ENCODE data around the gene COL23A1.

COL23A1 gene

GRCh38 chr5:178439493-178440180 lies 150.6 kb downstream of the COL23A1 start:
- Histone ChIP-seq H3K27ac (ENCODE audit: insufficient read depth, low read depth, low read length, poor library complexity, severe bottlenecking) (no peak overlapping the region), H3K4me3 (ENCODE audit: insufficient read depth, low read depth, low read length) (no peak overlapping the region), H3K9me3 (ENCODE audit: control insufficient read depth, low read length) (no peaks in the 10 kb centered on the region), H3K27me3 (ENCODE audit: control insufficient read depth, insufficient read depth, low read length, poor library complexity, severe bottlenecking) (no peaks in the 10 kb centered on the region), H3K36me3 (ENCODE audit: control insufficient read depth, insufficient read depth, low read length) (no peaks in the 10 kb centered on the region), H3K4me1 (ENCODE audit: control insufficient read depth, insufficient read depth, low read length) (peaks cover 5% of the 10 kb centered on the region)
- WGBS, 2 experiments: 92 to 94% methylated on average over 15 to 16 of the region's 16 CpGs

- no peaks in the 10 kb centered on the region for H3K27me3 ChIP-seq (ENCODE audit: control insufficient read depth, insufficient read depth, low read length, poor library complexity, severe bottlenecking)
- H3K4me1 ChIP-seq (ENCODE audit: control insufficient read depth, insufficient read depth, low read length): peaks cover 5% of the 10 kb centered on the region
- no peaks in the 10 kb centered on the region for H3K9me3 ChIP-seq (ENCODE audit: control insufficient read depth, low read length)
- WGBS, 2 experiments: 94 to 95% methylated on average over 6 of the region's 6 CpGs
- H3K27ac ChIP-seq (ENCODE audit: insufficient read depth, low read depth, low read length, poor library complexity, severe bottlenecking): no peak overlapping the region
- H3K36me3 ChIP-seq (ENCODE audit: control insufficient read depth, insufficient read depth, low read length): no peaks in the 10 kb centered on the region
- H3K4me3 ChIP-seq (ENCODE audit: insufficient read depth, low read depth, low read length): no peak overlapping the region
Observed at GRCh38 chr5:178438796-178439195, 151.4 kb downstream of the COL23A1 start.

GRCh38 chr5:178437386-178438075 lies 152.7 kb downstream of the COL23A1 start:
- no peak overlapping the region for H3K4me3 ChIP-seq (ENCODE audit: insufficient read depth, low read depth, low read length)
- H3K36me3 ChIP-seq (ENCODE audit: control insufficient read depth, insufficient read depth, low read length): no peaks in the 10 kb centered on the region
- no peaks in the 10 kb centered on the region for H3K27me3 ChIP-seq (ENCODE audit: control insufficient read depth, insufficient read depth, low read length, poor library complexity, severe bottlenecking)
- peaks cover 5% of the 10 kb centered on the region for H3K4me1 ChIP-seq (ENCODE audit: control insufficient read depth, insufficient read depth, low read length)
- no peak overlapping the region for H3K27ac ChIP-seq (ENCODE audit: insufficient read depth, low read depth, low read length, poor library complexity, severe bottlenecking)
- no peaks in the 10 kb centered on the region for H3K9me3 ChIP-seq (ENCODE audit: control insufficient read depth, low read length)
- WGBS, 2 experiments: 93 to 94% methylated on average over 8 of the region's 8 CpGs

GRCh38 chr5:178436326-178436940 lies 153.8 kb downstream of the COL23A1 start:
- H3K27me3 ChIP-seq (ENCODE audit: control insufficient read depth, insufficient read depth, low read length, poor library complexity, severe bottlenecking): no peaks in the 10 kb centered on the region
- H3K36me3 ChIP-seq (ENCODE audit: control insufficient read depth, insufficient read depth, low read length): no peaks in the 10 kb centered on the region
- H3K27ac ChIP-seq (ENCODE audit: insufficient read depth, low read depth, low read length, poor library complexity, severe bottlenecking): no peak overlapping the region
- H3K9me3 ChIP-seq (ENCODE audit: control insufficient read depth, low read length): no peaks in the 10 kb centered on the region
- H3K4me3 ChIP-seq (ENCODE audit: insufficient read depth, low read depth, low read length): no peak overlapping the region
- WGBS, 2 experiments: 93 to 94% methylated on average over 13 of the region's 13 CpGs
- peaks cover 5% of the 10 kb centered on the region for H3K4me1 ChIP-seq (ENCODE audit: control insufficient read depth, insufficient read depth, low read length)

- Histone ChIP-seq H3K27me3 (ENCODE audit: control insufficient read depth, insufficient read depth, low read length, poor library complexity, severe bottlenecking) (no peaks in the 10 kb centered on the region), H3K4me1 (ENCODE audit: control insufficient read depth, insufficient read depth, low read length) (peaks cover 5% of the 10 kb centered on the region), H3K4me3 (ENCODE audit: insufficient read depth, low read depth, low read length) (no peak overlapping the region), H3K36me3 (ENCODE audit: control insufficient read depth, insufficient read depth, low read length) (no peaks in the 10 kb centered on the region), H3K9me3 (ENCODE audit: control insufficient read depth, low read length) (no peaks in the 10 kb centered on the region), H3K27ac (ENCODE audit: insufficient read depth, low read depth, low read length, poor library complexity, severe bottlenecking) (no peak overlapping the region)
- 93 to 94% methylated on average over 22 of the region's 22 CpGs for WGBS, 2 experiments
Observed at GRCh38 chr5:178435321-178436238, 154.6 kb downstream of the COL23A1 start.

- no peaks in the 10 kb centered on the region for H3K27me3 ChIP-seq (ENCODE audit: control insufficient read depth, insufficient read depth, low read length, poor library complexity, severe bottlenecking)
- H3K4me3 ChIP-seq (ENCODE audit: insufficient read depth, low read depth, low read length): no peak overlapping the region
- H3K36me3 ChIP-seq (ENCODE audit: control insufficient read depth, insufficient read depth, low read length): no peaks in the 10 kb centered on the region
- H3K4me1 ChIP-seq (ENCODE audit: control insufficient read depth, insufficient read depth, low read length): peaks cover 5% of the 10 kb centered on the region
- no peaks in the 10 kb centered on the region for H3K9me3 ChIP-seq (ENCODE audit: control insufficient read depth, low read length)
- WGBS, 2 experiments: 91 to 93% methylated on average over 17 of the region's 17 CpGs
- no peak overlapping the region for H3K27ac ChIP-seq (ENCODE audit: insufficient read depth, low read depth, low read length, poor library complexity, severe bottlenecking)
Observed at GRCh38 chr5:178434851-178435250, 155.3 kb downstream of the COL23A1 start.

- 93 to 97% methylated on average over 13 of the region's 13 CpGs for WGBS, 2 experiments
- Histone ChIP-seq H3K4me3 (ENCODE audit: insufficient read depth, low read depth, low read length) (no peak overlapping the region), H3K27ac (ENCODE audit: insufficient read depth, low read depth, low read length, poor library complexity, severe bottlenecking) (no peak overlapping the region), H3K9me3 (ENCODE audit: control insufficient read depth, low read length) (no peaks in the 10 kb centered on the region), H3K27me3 (ENCODE audit: control insufficient read depth, insufficient read depth, low read length, poor library complexity, severe bottlenecking) (no peaks in the 10 kb centered on the region), H3K4me1 (ENCODE audit: control insufficient read depth, insufficient read depth, low read length) (peaks cover 5% of the 10 kb centered on the region), H3K36me3 (ENCODE audit: control insufficient read depth, insufficient read depth, low read length) (no peaks in the 10 kb centered on the region)
Observed at GRCh38 chr5:178434016-178434761, 156.0 kb downstream of the COL23A1 start.

- Histone ChIP-seq H3K9me3 (ENCODE audit: control insufficient read depth, low read length) (no peaks in the 10 kb centered on the region), H3K4me1 (ENCODE audit: control insufficient read depth, insufficient read depth, low read length) (peaks cover 14% of the 10 kb centered on the region), H3K27me3 (ENCODE audit: control insufficient read depth, insufficient read depth, low read length, poor library complexity, severe bottlenecking) (no peaks in the 10 kb centered on the region), H3K27ac (ENCODE audit: insufficient read depth, low read depth, low read length, poor library complexity, severe bottlenecking) (no peak overlapping the region), H3K36me3 (ENCODE audit: control insufficient read depth, insufficient read depth, low read length) (no peaks in the 10 kb centered on the region), H3K4me3 (ENCODE audit: insufficient read depth, low read depth, low read length) (no peak overlapping the region)
- 95 to 98% methylated on average over 7 of the region's 7 CpGs for WGBS, 2 experiments
Observed at GRCh38 chr5:178433273-178433775, 156.9 kb downstream of the COL23A1 start.

All from ectodermal cell (in vitro differentiated cells).